GM10266 (cell line): ENCODE measurements around the gene FSTL5.

Experiments used
- DNase-seq: peaks from one replicate; pipeline ENCODE4 v3.0.0; 2012; ENCODE audit errors: extremely low spot score
- CTCF ChIP-seq: IDR thresholded peaks from 2 replicates; pipeline ENCODE4 v1.5.1; 2012; ENCODE audit warnings: mild to moderate bottlenecking, low read depth; ENCODE audit not compliant: control insufficient read depth, insufficient read depth; ENCODE audit errors: missing control alignments

Gene FSTL5

GRCh38 chr4:161948026-161948770, 215.6 kb downstream of the FSTL5 start:
- DNase-seq, result no peak
- TF ChIP-seq CTCF, result no peak

- no peak for DNase-seq
These were observed 226.2 kb downstream of the FSTL5 start for GRCh38 chr4:161937596-161937995.

GRCh38 chr4:161936625-161937550, 226.9 kb downstream of the FSTL5 start:
- DNase-seq, result no peak
- no peak for TF ChIP-seq CTCF

More at GRCh38 chr4:161937596-161937995, 226.2 kb downstream of the FSTL5 start:
- no peak for TF ChIP-seq CTCF

GRCh38 chr4:161931089-161931488, 232.7 kb downstream of the FSTL5 start:
- no peak for TF ChIP-seq CTCF
- no peak for DNase-seq

- TF ChIP-seq CTCF, result no peak
- no peak for DNase-seq
These were observed 233.8 kb downstream of the FSTL5 start for GRCh38 chr4:161929956-161930355.

GRCh38 chr4:161926033-161926828, 237.6 kb downstream of the FSTL5 start:
- DNase-seq, result no peak
- no peak for TF ChIP-seq CTCF
